HepG2 (cell line): Measurements from ENCODE around the gene CFAP46. TPM values are rescaled to one million over a fixed set of nuclear protein-coding genes. Genes with fewer than 3 reads are reported as not detected.

Source experiments
- ATAC-seq: fragments of 200-7000 bp; cut with Tn5 transposase; 3 replicates; pipeline ENCODE4 v1.9.1; 2020; ENCODE audit warnings: mild to moderate bottlenecking, moderate library complexity
- BruUV-seq: library from RNA; stranded (reverse); fragments of 400-500 nt; replicated peaks from 2 replicates; lab custom pipeline; 2021; lab: Mats Ljungman, UMichigan
- CTCF ChIA-PET: fragments of 300-600 bp; formaldehyde crosslinking; extraction: SDS; loops from one replicate; lab custom pipeline; 2021; ENCODE audit warnings: low total read pairs, inconsistent platforms, low intra/inter-chr PET ratio; lab: Yijun Ruan, JAX
- POLR2A ChIA-PET: fragments of 350-600 bp; sonication (Branson Sonifier 250); formaldehyde crosslinking; loops from one replicate; lab custom pipeline; 2020; ENCODE audit warnings: antibody characterized with exemption, inconsistent platforms; lab: Yijun Ruan, JAX
- DNase-seq: peaks from one replicate; pipeline ENCODE4 v3.0.0-alpha.2; 2015; ENCODE audit warnings: low spot score
- FAIRE-seq: peaks from 3 replicates; lab custom pipeline; 2011; peaks lifted over from hg19 to GRCh38; lab: Jason Lieb, UNC
- H2AFZ ChIP-seq: one replicate; pipeline ENCODE4 v1.6.1; 2011; ENCODE audit warnings: low read length, inconsistent platforms
- H3K27ac ChIP-seq: fragments of 300-600 bp; 3 replicates; pipeline ENCODE4 v1.8.0; 2011; ENCODE audit warnings: mixed run types, mild to moderate bottlenecking, mixed read lengths, low read length, inconsistent platforms; ENCODE audit not compliant: insufficient read depth; ENCODE audit errors: extremely low read length
- H3K27me3 ChIP-seq, 2 experiments: fragments of 200-600 bp in 1 of 2; 2 replicates in 1 of 2; 3 replicates in 1 of 2; pipeline versions ENCODE4 v1.6.0 to v1.8.0; 2011; ENCODE audit warnings: low read length in 2 of 2, mild to moderate bottlenecking in 2 of 2, moderate library complexity in 2 of 2, inconsistent platforms in 1 of 2; ENCODE audit not compliant: insufficient read depth in 2 of 2, control insufficient read depth in 1 of 2
- H3K36me3 ChIP-seq, 2 experiments: fragments of 200-600 bp in 1 of 2; replicated peaks in 1 of 2; 2 replicates in 1 of 2; 3 replicates in 1 of 2; pipeline versions ENCODE4 v1.5.1 to v1.8.0; 2011; ENCODE audit warnings: low read length in 2 of 2, inconsistent platforms in 1 of 2; ENCODE audit not compliant: insufficient read depth in 2 of 2, control insufficient read depth in 1 of 2
- H3K4me1 ChIP-seq: 2 replicates; pipeline ENCODE4 v1.5.1; 2012; ENCODE audit warnings: low read length, inconsistent platforms; ENCODE audit not compliant: insufficient read depth
- H3K4me2 ChIP-seq: 2 replicates; pipeline ENCODE4 v1.6.0; 2011; ENCODE audit warnings: low read depth, low read length, inconsistent platforms
- H3K4me3 ChIP-seq, 3 experiments: fragments of 200-600 bp in 1 of 3; sonication (generic), shearing (Covaris generic) in 1 of 3; replicated peaks in 1 of 3; 2 replicates each; pipeline ENCODE4 v1.5.1; 2011 to 2016; ENCODE audit warnings: low read length in 3 of 3, inconsistent platforms in 2 of 3, low read depth in 2 of 3, mild to moderate bottlenecking in 2 of 3, control low read depth in 1 of 3, mixed read lengths in 1 of 3; ENCODE audit not compliant: insufficient read depth in 1 of 3
- H3K79me2 ChIP-seq: one replicate; pipeline ENCODE4 v1.6.1; 2011; ENCODE audit warnings: low read length, inconsistent platforms; ENCODE audit not compliant: insufficient read depth
- H3K9ac ChIP-seq: 2 replicates; pipeline ENCODE4 v1.6.0; 2011; ENCODE audit warnings: mild to moderate bottlenecking, low read depth, low read length, inconsistent platforms; ENCODE audit not compliant: insufficient read depth
- H3K9me3 ChIP-seq: 2 replicates; pipeline ENCODE4 v1.5.1; 2012; ENCODE audit warnings: mild to moderate bottlenecking, low read length
- H4K20me1 ChIP-seq: 2 replicates; pipeline ENCODE4 v1.6.0; 2011; ENCODE audit warnings: inconsistent platforms, mild to moderate bottlenecking, low read length, moderate library complexity; ENCODE audit not compliant: insufficient read depth
- AGO2 ChIP-seq: fragments of 200-400 bp; formaldehyde crosslinking; optimal IDR thresholded peaks from 2 replicates; pipeline ENCODE3; 2017; ENCODE audit warnings: mild to moderate bottlenecking, low read depth, low read length, moderate library complexity
- ARNTL ChIP-seq: sonication (generic); formaldehyde crosslinking; IDR thresholded peaks from 2 replicates; pipeline ENCODE4 v1.4.0; 2020; ENCODE audit warnings: mild to moderate bottlenecking, missing genetic modification reagents
- HNF4G ChIP-seq, 2 experiments: sonication (generic) in 1 of 2; formaldehyde crosslinking in 1 of 2; IDR thresholded peaks; 2 replicates each; pipeline versions ENCODE4 v1.4.0 to v1.6.1; 2011 to 2020; ENCODE audit warnings: borderline replicate concordance in 2 of 2, low read depth in 2 of 2, mild to moderate bottlenecking in 2 of 2, low read length in 1 of 2, missing genetic modification reagents in 1 of 2, moderate library complexity in 1 of 2
- RAD51 ChIP-seq: fragments of 450-650 bp; IDR thresholded peaks from 2 replicates; pipeline ENCODE4 v1.6.1; 2016; ENCODE audit warnings: borderline replicate concordance
- TAF1 ChIP-seq: sonication (generic); formaldehyde crosslinking; IDR thresholded peaks from 2 replicates; pipeline ENCODE4 v1.4.0; 2020; ENCODE audit warnings: missing genetic modification reagents
- ZBTB8A ChIP-seq: sonication (generic); formaldehyde crosslinking; IDR thresholded peaks from 2 replicates; pipeline ENCODE4 v1.4.0; 2020; ENCODE audit warnings: mild to moderate bottlenecking, low read depth, missing genetic modification reagents, borderline replicate concordance
- ZFP36 ChIP-seq: fragments of 150-350 bp; IDR thresholded peaks from 2 replicates; pipeline ENCODE4 v1.6.1; 2018; ENCODE audit warnings: borderline replicate concordance, low read length, low read depth; ENCODE audit not compliant: partially characterized antibody
- ZGPAT ChIP-seq: IDR thresholded peaks from 2 replicates; pipeline ENCODE4 v1.6.1; 2016; ENCODE audit warnings: mild to moderate bottlenecking
- ZNF431 ChIP-seq: sonication (generic); formaldehyde crosslinking; IDR thresholded peaks from 2 replicates; pipeline ENCODE4 v1.9.0; 2022; ENCODE audit warnings: missing genetic modification reagents, low read depth, mild to moderate bottlenecking, borderline replicate concordance
- WGBS: methylation state at CpG from one replicate; pipeline ENCODE4 v1.1.6; 2017; ENCODE audit warnings: low lambda C conversion rate; 5-methylcytosine and 5-hydroxymethylcytosine counted together
- in situ Hi-C: cut with HindIII; loops from 2 replicates; pipeline ENCODE4 v1.10.0; 2017; ENCODE audit warnings: low pct_unique_long_range_greater_than_20kb; ENCODE audit not compliant: extremely low pct_ligation_motif_present
- intact Hi-C: fragments of 100-400 bp; cut with micrococcal nuclease; formaldehyde crosslinking; loops from one replicate; pipeline ENCODE4 v1.10.0; 2022; ENCODE audit not compliant: unreplicated experiment
- polyA plus RNA-seq, 8 experiments: library from polyadenylated mRNA; depleted of rRNA in 3 of 8; stranded (reverse) in 7 of 8; unstranded in 1 of 8; fragments of >200 nt; fragmentation: Illumina TruSeq in 4 of 8; extraction: Trizol in 4 of 8; gene quantifications; 2 replicates each; pipeline versions ENCODE4 v1.2.1 to v1.2.3, GENCODE V29; 2011 to 2016; ENCODE audit warnings: low read depth in 4 of 8, missing spikeins in 1 of 8, mixed read lengths in 1 of 8; ENCODE audit not compliant: insufficient read depth in 1 of 8
- total RNA-seq, 5 experiments: library from RNA; depleted of rRNA; stranded (reverse); fragments of >200 nt; fragmentation: Illumina TruSeq; extraction: Trizol; gene quantifications; 2 replicates each; pipeline ENCODE4 v1.2.3, GENCODE V29; 2016; ENCODE audit warnings: low read depth in 1 of 5
- TF ChIP-seq, protein P1 (sequence below): sonication (generic); formaldehyde crosslinking; IDR thresholded peaks from 2 replicates; pipeline ENCODE4 v1.9.0; 2021; ENCODE audit warnings: mild to moderate bottlenecking, missing genetic modification reagents

The CFAP46 gene
- total and polyA plus RNA-seq, 2 of the 13 experiments (the other 11 are each of a cell fraction or from before 2014, with no cell fraction given), result 0.24 to 0.84 TPM

DNA sequence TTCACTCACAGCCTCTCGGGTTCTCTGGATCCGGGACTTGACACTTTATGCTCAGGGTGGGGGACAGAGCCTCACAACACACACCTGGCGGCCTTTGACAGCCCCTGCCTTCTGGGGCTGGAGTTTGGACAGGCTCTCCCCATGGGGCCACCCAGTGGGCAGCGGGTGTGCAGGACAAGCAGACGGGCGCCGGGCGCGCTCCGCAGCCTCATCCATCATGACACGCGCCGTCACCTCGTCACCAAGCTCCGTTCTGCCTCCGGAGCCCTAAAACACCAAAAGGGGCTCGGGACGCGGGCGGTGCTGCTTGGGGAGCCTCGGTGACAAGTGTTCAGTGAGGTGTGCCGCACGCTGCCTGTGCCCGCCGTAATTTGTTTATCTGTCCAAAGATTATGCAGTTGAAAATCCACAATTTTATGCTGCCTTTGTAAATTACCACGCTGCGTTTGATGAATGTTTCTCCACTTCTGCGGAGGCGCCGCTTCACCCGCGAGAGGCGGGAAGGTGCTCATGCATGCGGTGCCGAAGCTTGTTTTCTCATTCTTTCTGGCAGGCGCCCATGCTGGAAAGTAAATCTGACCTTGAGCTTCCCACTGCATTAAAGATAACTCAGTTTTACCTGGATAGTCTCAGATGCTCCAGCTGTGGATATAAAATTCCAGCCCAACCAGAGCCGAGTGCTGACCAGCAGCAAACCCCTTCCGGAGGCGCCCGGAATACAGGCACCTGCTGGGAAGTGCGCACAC lies 162.6 kb downstream of the CFAP46 start (continued):
- TF ChIP-seq ZGPAT (CRISPR knock-in tag) (no peak), ZBTB8A (CRISPR knock-in tag) (no peak), ARNTL (CRISPR knock-in tag) (no peak), AGO2 (no peak), RAD51 (no peak)

GRCh38 chr10:132777441-132777840 lies 164.9 kb downstream of the CFAP46 start:
- no peak overlapping the region for H3K4me3 ChIP-seq
- peaks cover 0 to 2% of the 10 kb centered on the region in 2 experiments; a peak in 2 of 5 replicates for H3K36me3 ChIP-seq
- no peak overlapping the region for H3K4me2 ChIP-seq
- H3K9me3 ChIP-seq, result no peaks in the 10 kb centered on the region
- in situ Hi-C loops, result no loop called here
- no peak for ATAC-seq
- CTCF ChIA-PET, result no interaction called here
- 81% methylated on average over 6 of the region's 14 CpGs for WGBS
- no peaks in the 10 kb centered on the region for H4K20me1 ChIP-seq
- POLR2A ChIA-PET, result no interaction called here
- peaks cover 12% of the 10 kb centered on the region for H3K4me1 ChIP-seq
- H3K9ac ChIP-seq, result no peak overlapping the region
- no peaks in the 10 kb centered on the region for H3K27me3 ChIP-seq
- FAIRE-seq, result no peak
- H3K79me2 ChIP-seq, result no peaks in the 10 kb centered on the region
- no peak for DNase-seq
- intact Hi-C loops, result no loop called here
- H3K27ac ChIP-seq, result no peak overlapping the region
- no peak overlapping the region for H2AFZ ChIP-seq
- no TSS peak for BruUV-seq
- TF ChIP-seq ZFP36, result no peak
- TF ChIP-seq TAF1 (CRISPR knock-in tag), result no peak
- TF ChIP-seq HNF4G (IDR thresholded peaks at IDR 0.05; ENCODE audit: borderline replicate concordance, low read depth, low read length), result no peak
- no peak for TF ChIP-seq HNF4G (CRISPR knock-in tag; IDR thresholded peaks at IDR 0.05; ENCODE audit: borderline replicate concordance, low read depth)
- TF ChIP-seq, protein P1, sequence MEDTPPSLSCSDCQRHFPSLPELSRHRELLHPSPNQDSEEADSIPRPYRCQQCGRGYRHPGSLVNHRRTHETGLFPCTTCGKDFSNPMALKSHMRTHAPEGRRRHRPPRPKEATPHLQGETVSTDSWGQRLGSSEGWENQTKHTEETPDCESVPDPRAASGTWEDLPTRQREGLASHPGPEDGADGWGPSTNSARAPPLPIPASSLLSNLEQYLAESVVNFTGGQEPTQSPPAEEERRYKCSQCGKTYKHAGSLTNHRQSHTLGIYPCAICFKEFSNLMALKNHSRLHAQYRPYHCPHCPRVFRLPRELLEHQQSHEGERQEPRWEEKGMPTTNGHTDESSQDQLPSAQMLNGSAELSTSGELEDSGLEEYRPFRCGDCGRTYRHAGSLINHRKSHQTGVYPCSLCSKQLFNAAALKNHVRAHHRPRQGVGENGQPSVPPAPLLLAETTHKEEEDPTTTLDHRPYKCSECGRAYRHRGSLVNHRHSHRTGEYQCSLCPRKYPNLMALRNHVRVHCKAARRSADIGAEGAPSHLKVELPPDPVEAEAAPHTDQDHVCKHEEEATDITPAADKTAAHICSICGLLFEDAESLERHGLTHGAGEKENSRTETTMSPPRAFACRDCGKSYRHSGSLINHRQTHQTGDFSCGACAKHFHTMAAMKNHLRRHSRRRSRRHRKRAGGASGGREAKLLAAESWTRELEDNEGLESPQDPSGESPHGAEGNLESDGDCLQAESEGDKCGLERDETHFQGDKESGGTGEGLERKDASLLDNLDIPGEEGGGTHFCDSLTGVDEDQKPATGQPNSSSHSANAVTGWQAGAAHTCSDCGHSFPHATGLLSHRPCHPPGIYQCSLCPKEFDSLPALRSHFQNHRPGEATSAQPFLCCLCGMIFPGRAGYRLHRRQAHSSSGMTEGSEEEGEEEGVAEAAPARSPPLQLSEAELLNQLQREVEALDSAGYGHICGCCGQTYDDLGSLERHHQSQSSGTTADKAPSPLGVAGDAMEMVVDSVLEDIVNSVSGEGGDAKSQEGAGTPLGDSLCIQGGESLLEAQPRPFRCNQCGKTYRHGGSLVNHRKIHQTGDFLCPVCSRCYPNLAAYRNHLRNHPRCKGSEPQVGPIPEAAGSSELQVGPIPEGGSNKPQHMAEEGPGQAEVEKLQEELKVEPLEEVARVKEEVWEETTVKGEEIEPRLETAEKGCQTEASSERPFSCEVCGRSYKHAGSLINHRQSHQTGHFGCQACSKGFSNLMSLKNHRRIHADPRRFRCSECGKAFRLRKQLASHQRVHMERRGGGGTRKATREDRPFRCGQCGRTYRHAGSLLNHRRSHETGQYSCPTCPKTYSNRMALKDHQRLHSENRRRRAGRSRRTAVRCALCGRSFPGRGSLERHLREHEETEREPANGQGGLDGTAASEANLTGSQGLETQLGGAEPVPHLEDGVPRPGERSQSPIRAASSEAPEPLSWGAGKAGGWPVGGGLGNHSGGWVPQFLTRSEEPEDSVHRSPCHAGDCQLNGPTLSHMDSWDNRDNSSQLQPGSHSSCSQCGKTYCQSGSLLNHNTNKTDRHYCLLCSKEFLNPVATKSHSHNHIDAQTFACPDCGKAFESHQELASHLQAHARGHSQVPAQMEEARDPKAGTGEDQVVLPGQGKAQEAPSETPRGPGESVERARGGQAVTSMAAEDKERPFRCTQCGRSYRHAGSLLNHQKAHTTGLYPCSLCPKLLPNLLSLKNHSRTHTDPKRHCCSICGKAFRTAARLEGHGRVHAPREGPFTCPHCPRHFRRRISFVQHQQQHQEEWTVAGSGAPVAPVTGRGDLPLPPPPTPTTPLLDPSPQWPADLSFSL, result no peak
- no peak for TF ChIP-seq ZNF431 (CRISPR knock-in tag)
